A673 (cell line): ENCODE data around the gene IFNG. TPM values are rescaled to one million over a fixed set of nuclear protein-coding genes. Genes with fewer than 3 reads are reported as not detected.

Source experiments
- BruUV-seq: library from RNA; stranded (reverse); fragments of 400-500 nt; replicated peaks from 2 replicates; lab custom pipeline; 2021; lab: Mats Ljungman, UMichigan
- CTCF ChIA-PET: fragments of 300-600 bp; sonication (Branson Sonifier 250); formaldehyde crosslinking; loops from one replicate; lab custom pipeline; 2022; ENCODE audit warnings: antibody characterized with exemption; lab: Charles Lee
- POLR2A ChIA-PET: fragments of 300-600 bp; sonication (Branson Sonifier 250); formaldehyde crosslinking; loops from one replicate; lab custom pipeline; 2022; ENCODE audit warnings: antibody characterized with exemption; ENCODE audit not compliant: low non-redundant PET; lab: Charles Lee
- DNase-seq: peaks from one replicate; pipeline ENCODE4 v3.0.0-alpha.2; 2015; ENCODE audit warnings: low spot score
- H3K27ac ChIP-seq: fragments of 200-600 bp; sonication (generic); 2 replicates; pipeline ENCODE4 v1.5.1; 2016; ENCODE audit warnings: mixed run types, low read depth, mild to moderate bottlenecking, mixed read lengths, antibody characterized with exemption, low read length; ENCODE audit not compliant: poor library complexity, severe bottlenecking
- H3K27me3 ChIP-seq: fragments of 200-600 bp; sonication (generic); replicated peaks from 2 replicates; pipeline ENCODE4 v1.6.1; 2017; ENCODE audit warnings: mixed run types, low read depth, mild to moderate bottlenecking, mixed read lengths, antibody characterized with exemption, low read length; ENCODE audit not compliant: insufficient read depth, poor library complexity
- H3K36me3 ChIP-seq: fragments of 200-600 bp; sonication (generic); 2 replicates; pipeline ENCODE4 v1.6.1; 2016; ENCODE audit warnings: mixed run types, mild to moderate bottlenecking, mixed read lengths, antibody characterized with exemption, low read length; ENCODE audit not compliant: insufficient read depth, poor library complexity, severe bottlenecking
- H3K4me1 ChIP-seq: fragments of 200-600 bp; sonication (generic); 2 replicates; pipeline ENCODE4 v1.6.1; 2017; ENCODE audit warnings: mixed run types, mild to moderate bottlenecking, mixed read lengths, antibody characterized with exemption, low read length; ENCODE audit not compliant: insufficient read depth, poor library complexity, severe bottlenecking
- H3K4me3 ChIP-seq: fragments of 200-600 bp; sonication (generic); 2 replicates; pipeline ENCODE4 v1.5.1; 2016; ENCODE audit warnings: low read depth, mixed run types, mild to moderate bottlenecking, mixed read lengths, low read length; ENCODE audit not compliant: poor library complexity, severe bottlenecking
- H3K9me3 ChIP-seq: fragments of 200-600 bp; sonication (generic); 2 replicates; pipeline ENCODE4 v1.6.1; 2016; ENCODE audit warnings: mixed run types, low read depth, mild to moderate bottlenecking, mixed read lengths, antibody characterized with exemption, low read length; ENCODE audit not compliant: poor library complexity, severe bottlenecking
- EZH2 ChIP-seq: fragments of 200-600 bp; sonication (generic); IDR thresholded peaks from 2 replicates; pipeline ENCODE4 v1.6.1; 2017; ENCODE audit warnings: borderline replicate concordance, low read depth, mild to moderate bottlenecking, mixed read lengths, antibody characterized with exemption, low read length; ENCODE audit not compliant: poor library complexity, severe bottlenecking
- intact Hi-C: fragments of 100-400 bp; cut with micrococcal nuclease; formaldehyde crosslinking; loops from one replicate; pipeline ENCODE4 v1.10.0; 2022; ENCODE audit not compliant: unreplicated experiment
- total RNA-seq: library from RNA; stranded (reverse); gene quantifications from 2 replicates; pipeline ENCODE4 v1.2.3, GENCODE V29; 2021
- TF ChIP-seq, protein P1 (sequence below): fragments of 300-800, 200-600 bp; sonication (generic); conservative IDR thresholded peaks from 2 replicates; pipeline ENCODE4 v1.5.1; 2017; ENCODE audit warnings: low read depth, mild to moderate bottlenecking, antibody characterized with exemption, low read length, moderate library complexity, mixed read lengths

IFNG gene
- total RNA-seq, 1 experiment from 2014 or later, result not detected

DNA sequence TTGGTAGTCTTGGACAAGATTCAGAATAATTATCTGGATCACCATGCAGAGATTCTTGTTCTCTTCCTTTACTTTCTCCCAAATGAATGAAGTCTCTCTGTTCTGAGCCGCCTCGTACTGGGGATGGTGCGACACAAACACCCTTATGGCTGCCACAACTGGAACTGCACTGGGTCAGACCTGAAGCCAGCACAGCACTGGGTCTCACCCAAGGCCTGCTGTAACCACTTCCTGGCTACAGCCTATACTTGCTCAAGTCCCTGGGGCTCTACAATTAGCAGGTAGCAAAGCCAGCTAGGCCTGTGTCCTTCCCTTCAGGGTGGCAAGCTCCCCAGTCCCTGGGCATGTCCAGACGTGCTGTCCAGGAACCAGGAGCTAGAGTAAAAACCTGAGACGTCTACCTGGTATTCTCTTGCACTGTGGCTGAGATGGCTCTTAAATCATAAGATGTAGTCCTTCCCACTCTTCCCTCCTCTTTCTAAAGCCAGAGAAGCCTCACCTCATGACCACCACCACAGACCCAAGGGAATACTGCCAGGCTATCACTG lies 27.6 kb downstream of the IFNG start:
- CTCF ChIA-PET, result no interaction called here
- H3K36me3 ChIP-seq, result no peaks in the 10 kb centered on the region
- DNase-seq, result no peak
- H3K27ac ChIP-seq, result no peak overlapping the region
- no peaks in the 10 kb centered on the region for H3K4me1 ChIP-seq
- intact Hi-C loops, result no loop called here
- no peak for TF ChIP-seq EZH2
- TF ChIP-seq, protein P1, sequence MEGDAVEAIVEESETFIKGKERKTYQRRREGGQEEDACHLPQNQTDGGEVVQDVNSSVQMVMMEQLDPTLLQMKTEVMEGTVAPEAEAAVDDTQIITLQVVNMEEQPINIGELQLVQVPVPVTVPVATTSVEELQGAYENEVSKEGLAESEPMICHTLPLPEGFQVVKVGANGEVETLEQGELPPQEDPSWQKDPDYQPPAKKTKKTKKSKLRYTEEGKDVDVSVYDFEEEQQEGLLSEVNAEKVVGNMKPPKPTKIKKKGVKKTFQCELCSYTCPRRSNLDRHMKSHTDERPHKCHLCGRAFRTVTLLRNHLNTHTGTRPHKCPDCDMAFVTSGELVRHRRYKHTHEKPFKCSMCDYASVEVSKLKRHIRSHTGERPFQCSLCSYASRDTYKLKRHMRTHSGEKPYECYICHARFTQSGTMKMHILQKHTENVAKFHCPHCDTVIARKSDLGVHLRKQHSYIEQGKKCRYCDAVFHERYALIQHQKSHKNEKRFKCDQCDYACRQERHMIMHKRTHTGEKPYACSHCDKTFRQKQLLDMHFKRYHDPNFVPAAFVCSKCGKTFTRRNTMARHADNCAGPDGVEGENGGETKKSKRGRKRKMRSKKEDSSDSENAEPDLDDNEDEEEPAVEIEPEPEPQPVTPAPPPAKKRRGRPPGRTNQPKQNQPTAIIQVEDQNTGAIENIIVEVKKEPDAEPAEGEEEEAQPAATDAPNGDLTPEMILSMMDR, result no peak
- H3K4me3 ChIP-seq, result no peak overlapping the region
- POLR2A ChIA-PET, result no interaction called here
- H3K27me3 ChIP-seq, result no peaks in the 10 kb centered on the region
- H3K9me3 ChIP-seq, result no peaks in the 10 kb centered on the region
- BruUV-seq, result no TSS peak

DNA sequence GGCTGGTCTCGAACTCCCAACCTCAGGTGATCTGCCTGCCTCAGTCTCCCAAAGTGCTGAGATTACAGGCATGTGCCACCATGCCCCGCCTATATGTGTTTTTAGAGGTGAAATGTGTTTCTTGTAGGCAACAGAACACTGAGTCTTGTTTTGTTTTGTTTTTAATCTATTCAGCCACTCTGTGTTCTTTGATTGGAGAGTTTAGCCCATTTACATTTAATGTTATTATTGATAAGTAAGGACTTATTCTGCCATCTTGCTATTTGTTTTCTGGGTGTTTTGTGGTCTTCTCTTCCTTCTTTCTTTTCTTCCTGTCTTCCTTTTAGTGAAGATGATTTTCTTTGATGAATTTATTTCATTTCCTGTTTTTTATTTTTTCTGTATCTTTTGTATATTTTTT lies 29.6 kb downstream of the IFNG start:
- DNase-seq, result no peak

DNA sequence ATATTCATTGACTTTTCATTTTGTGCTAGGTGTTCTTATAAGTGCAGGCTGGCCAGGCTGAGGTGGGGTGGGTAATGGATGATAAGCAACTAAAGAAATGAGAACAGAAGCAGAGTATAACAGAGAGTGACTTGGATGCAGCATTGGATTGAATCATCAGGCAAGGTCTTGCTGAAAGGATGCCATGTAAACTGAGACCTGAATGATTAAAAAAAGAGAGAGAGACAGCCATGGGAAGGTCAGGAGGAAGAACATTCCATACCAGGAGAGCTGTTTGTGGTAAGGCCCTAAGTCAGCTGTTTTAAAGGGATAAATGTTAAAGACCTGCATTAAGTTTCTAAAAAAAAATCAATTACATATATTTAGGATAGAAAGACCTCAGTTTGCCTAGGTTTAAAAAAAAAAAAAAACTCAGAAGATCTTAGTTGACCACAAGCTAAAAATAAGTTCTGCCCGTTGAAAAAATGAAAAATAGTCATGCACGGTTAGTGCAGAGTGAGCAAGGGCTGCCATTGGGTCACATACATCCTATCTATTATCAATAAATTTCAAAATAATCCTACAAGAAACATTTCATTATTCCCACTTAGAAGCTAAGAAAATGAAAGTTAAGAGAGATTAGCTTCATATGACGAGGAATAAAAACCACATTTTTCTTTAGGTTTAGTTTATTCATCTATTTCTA lies 37.2 kb downstream of the IFNG start:
- DNase-seq, result no peak
- intact Hi-C loops, result no loop called here
- TF ChIP-seq EZH2, result no peak
- TF ChIP-seq, protein P1, result no peak
- POLR2A ChIA-PET, result no interaction called here
- Histone ChIP-seq H3K4me1 (no peaks in the 10 kb centered on the region), H3K4me3 (no peak overlapping the region), H3K27me3 (peaks cover 18% of the 10 kb centered on the region), H3K9me3 (no peaks in the 10 kb centered on the region), H3K27ac (no peak overlapping the region), H3K36me3 (no peaks in the 10 kb centered on the region)
- no TSS peak for BruUV-seq
- CTCF ChIA-PET, result no interaction called here

More for the DNA sequence above, 29.6 kb downstream of the IFNG start:
- intact Hi-C loops, result no loop called here
- H3K4me1 ChIP-seq, result no peaks in the 10 kb centered on the region
- H3K9me3 ChIP-seq, result no peaks in the 10 kb centered on the region
- no peaks in the 10 kb centered on the region for H3K27me3 ChIP-seq
- TF ChIP-seq EZH2, result no peak
- TF ChIP-seq, protein P1, result no peak
- BruUV-seq, result no TSS peak
- H3K27ac ChIP-seq, result no peak overlapping the region
- H3K4me3 ChIP-seq, result no peak overlapping the region
- ChIA-PET POLR2A (no interaction called here), CTCF (no interaction called here)
- H3K36me3 ChIP-seq, result no peaks in the 10 kb centered on the region
